ENCODE measurements around the gene TNFSF15. TPM values are rescaled to one million over a fixed set of nuclear protein-coding genes. Genes with fewer than 3 reads are reported as not detected.

The TNFSF15 gene
- 1.4 and 1.5 TPM in 2 replicates for total RNA-seq

DNA sequence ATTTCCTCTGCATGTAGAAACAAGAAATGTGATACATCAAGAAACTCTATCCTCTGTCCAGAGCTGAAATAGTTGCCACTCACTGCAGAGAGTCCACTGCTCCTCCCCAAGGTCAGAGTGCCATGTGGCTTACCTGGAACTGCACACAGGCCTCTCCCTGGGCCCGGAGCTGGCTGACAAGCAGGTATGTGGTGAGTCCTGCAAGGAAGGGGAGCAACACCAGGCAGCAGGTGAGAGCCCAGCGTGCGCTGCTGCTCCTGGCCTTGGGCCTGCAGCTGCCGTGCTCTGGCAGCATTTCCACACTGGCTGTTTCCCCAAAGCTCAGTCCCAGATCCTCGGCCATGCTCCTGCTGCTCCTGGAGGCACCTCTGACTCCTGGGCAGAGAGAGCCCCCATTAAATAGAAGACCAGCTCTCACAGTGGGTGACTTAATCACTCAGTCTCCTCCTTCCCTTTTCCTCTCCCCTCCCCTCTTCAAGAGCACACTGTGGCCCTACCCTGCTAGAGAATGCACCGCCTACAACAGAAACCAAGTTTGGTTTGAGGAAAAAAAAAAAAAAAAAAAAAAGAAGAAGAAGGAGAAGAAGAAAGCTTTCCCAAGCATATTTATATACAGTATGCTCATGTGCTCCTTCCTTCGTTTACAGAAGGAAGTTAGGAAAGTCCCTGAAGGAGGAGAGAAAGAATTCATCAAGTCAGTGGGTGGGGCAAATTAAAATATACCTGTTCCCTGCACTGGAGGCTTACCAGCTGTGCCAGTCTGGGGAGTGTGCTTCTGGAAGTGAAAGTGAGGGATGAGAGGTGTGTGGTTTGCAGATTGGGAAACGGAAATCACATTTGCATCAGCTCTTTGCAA lies at the start of gene TNFSF15:
Gene TNFSF15, minus strand, starts transcription at position 370 of the 856 bp plus-strand sequence. Its CDS starts 27 bp downstream, at position 343.
- Mint-ChIP-seq H3K9me3 (no peaks in the 10 kb centered on the region), H3K36me3 (ENCODE audit: low read depth) (peaks cover 2% of the 10 kb centered on the region), H3K27me3 (ENCODE audit: insufficient read depth) (no peaks in the 10 kb centered on the region), H3K4me3 (peak within 1 kb of the TSS; percentile 74), H3K4me1 (ENCODE audit: low read depth) (peaks cover 34% of the 10 kb centered on the region), H3K27ac (peak within 1 kb of the TSS; percentile 41)
- DNase-seq (ENCODE audit: low spot score): peak; percentile 22
- intact Hi-C loops (cut with micrococcal nuclease): loop anchor here (1.0 to 10.0 kb wide), 9 partner anchors 23 to 399 kb away; partner anchors contain the start of gene TEX48

DNA sequence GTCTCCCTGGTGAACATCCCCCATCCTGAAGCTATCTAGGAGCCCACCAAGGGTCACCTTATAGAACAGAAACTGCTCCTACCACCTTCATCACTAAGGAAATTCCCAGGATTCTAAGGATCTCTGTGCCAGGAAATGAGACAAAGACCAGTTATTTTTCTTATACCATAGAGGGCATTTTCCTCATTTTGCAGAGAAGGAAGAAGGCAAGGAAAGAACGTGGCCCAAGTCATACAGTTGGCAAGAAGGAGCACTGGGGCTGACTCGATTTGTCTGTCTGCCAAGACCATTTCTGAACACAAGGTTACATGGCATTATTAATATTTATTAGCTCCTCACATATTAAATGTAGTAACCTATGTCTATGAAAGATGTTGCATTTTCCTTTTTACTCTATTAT lies 49.6 kb upstream of the TNFSF15 start:
- Mint-ChIP-seq H3K27me3 (ENCODE audit: insufficient read depth) (peaks cover 13% of the 10 kb centered on the region), H3K4me3 (no peak overlapping the region), H3K36me3 (ENCODE audit: low read depth) (peaks cover 18% of the 10 kb centered on the region), H3K27ac (no peak overlapping the region), H3K4me1 (ENCODE audit: low read depth) (peaks cover 24% of the 10 kb centered on the region), H3K9me3 (peaks cover 24% of the 10 kb centered on the region)
- intact Hi-C loops (cut with micrococcal nuclease): no loop called here
- no peak for DNase-seq (ENCODE audit: low spot score)

DNA sequence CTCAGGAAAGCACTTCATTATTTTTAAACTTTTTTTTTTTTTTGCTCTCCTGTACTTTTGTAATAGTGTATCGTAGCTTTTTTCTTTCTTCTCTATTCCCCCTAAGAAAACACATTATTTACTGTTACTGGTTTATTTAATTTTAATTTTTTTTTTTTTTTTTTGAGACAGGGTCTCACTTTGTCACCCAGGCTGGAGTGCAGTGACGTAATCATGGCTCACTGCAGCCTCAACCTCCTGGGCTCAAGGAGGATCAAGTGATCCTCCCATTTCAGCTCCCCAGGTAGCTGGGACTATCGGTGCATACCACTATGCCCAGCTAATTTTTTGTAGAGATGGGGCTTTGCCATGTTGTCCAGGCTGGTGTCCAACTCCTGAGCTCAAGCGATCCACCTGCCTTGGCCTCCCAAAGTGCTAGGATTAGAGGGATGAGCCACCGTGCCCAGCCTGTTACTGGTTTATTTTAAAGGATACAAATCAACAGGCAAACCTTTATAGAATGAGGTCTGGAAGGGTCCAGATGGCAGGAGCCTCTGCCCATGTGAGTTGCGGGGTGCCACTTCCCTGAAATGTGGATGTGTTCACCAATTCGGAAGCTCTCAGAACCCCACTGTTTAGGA lies 49.0 kb upstream of the TNFSF15 start:
- peaks cover 18% of the 10 kb centered on the region for H3K4me1 Mint-ChIP-seq (ENCODE audit: low read depth)
- intact Hi-C loops (cut with micrococcal nuclease): no loop called here

DNA sequence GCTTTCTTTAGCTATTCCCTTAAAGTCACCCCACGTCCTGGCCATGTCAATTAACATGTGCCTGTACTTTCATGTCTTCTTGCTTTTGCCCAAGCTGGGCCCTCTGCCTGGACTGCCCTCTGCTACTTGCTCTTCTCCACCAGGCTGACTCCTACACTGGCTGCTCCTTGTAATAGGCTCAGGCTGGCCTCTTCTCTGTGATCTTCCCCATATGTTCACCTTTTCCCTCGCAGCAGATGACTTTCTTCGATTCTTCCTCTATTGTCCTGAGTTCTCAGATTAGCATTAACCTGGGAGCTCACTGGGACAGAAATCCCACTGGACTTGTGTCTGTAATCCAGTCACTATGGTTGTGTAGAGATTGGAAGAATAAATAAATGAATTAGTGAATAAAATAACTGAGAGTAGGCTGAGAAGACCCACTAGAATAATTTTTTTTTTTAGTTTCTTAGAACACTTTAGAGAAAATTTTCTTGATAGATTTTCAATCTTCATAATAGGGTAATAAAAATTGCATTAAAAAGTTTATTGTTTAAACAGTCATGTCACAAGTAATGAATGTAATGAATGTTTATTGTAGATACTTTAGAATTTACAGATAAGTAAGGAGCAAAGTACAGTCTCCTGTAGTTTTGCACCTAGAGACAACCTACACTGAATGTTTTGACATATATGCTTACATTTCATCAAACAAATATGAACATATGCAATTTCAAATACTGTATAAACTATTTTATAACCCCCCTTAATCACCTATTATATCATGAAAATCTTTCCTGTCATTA lies 47.4 kb upstream of the TNFSF15 start:
- DNase-seq (ENCODE audit: low spot score): no peak
- intact Hi-C loops (cut with micrococcal nuclease): no loop called here
- Mint-ChIP-seq H3K27ac (no peak overlapping the region), H3K27me3 (ENCODE audit: insufficient read depth) (peaks cover 3% of the 10 kb centered on the region), H3K4me1 (ENCODE audit: low read depth) (peaks cover 17% of the 10 kb centered on the region), H3K36me3 (ENCODE audit: low read depth) (peaks cover 11% of the 10 kb centered on the region), H3K9me3 (peaks cover 17% of the 10 kb centered on the region), H3K4me3 (no peak overlapping the region)

More for the DNA sequence above, 49.0 kb upstream of the TNFSF15 start:
- Mint-ChIP-seq H3K27ac (no peak overlapping the region), H3K27me3 (ENCODE audit: insufficient read depth) (peaks cover 13% of the 10 kb centered on the region), H3K9me3 (peaks cover 24% of the 10 kb centered on the region), H3K4me3 (no peak overlapping the region), H3K36me3 (ENCODE audit: low read depth) (peaks cover 18% of the 10 kb centered on the region)
- no peak for DNase-seq (ENCODE audit: low spot score)

DNA sequence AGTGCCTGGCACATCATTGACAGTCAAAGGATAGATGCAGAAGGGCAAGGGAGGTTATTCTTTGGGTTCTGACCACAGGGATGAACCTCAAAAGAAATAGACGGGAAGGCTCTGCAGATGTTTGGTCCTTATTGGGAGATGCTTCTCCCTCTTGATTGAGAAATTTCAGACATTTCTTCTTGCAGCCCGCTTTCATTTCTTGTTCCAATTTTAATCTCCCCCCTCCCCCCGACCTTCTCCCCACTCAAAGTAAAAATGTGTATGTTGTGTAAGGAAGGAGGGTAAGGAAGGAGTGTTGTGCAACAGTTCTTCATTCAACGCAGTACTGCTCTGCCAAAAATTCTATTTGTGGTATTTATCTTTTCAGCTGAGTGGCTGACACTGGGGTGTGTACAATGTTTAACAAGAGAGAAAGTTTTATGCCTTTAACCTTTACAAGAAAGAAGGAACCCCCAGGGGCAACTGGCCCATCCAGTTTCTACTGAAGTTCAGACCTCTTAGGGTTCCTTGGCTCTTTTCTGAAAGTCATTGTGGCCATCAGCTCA lies 46.3 kb upstream of the TNFSF15 start:
- no peak overlapping the region for H3K27ac Mint-ChIP-seq
- peaks cover 17% of the 10 kb centered on the region for H3K4me1 Mint-ChIP-seq (ENCODE audit: low read depth)
- H3K36me3 Mint-ChIP-seq (ENCODE audit: low read depth): peaks cover 11% of the 10 kb centered on the region
- peaks cover 17% of the 10 kb centered on the region for H3K9me3 Mint-ChIP-seq
- H3K27me3 Mint-ChIP-seq (ENCODE audit: insufficient read depth): peaks cover 3% of the 10 kb centered on the region
- no peak overlapping the region for H3K4me3 Mint-ChIP-seq
- DNase-seq (ENCODE audit: low spot score): no peak
- intact Hi-C loops (cut with micrococcal nuclease): no loop called here

DNA sequence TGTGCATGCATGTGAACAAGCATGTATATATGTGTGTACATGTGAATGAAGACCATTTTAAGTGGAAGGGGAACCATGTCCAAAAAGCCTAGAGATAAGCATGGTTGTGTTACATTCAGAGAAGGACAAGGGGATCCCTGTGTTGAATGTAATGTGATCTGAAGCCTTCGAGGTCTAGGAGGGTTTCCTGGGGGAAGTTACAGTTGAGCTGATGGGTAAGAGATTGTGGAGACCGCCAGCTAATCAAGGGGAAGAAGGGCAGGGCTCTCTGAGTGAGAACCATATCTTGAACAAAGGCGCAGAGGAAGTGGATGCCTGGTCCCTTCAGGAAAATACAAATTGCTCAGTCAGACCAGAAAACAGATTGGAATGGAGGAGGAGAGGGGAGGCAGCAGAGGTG lies 45.5 kb upstream of the TNFSF15 start:
- Mint-ChIP-seq H3K9me3 (peaks cover 13% of the 10 kb centered on the region), H3K4me1 (ENCODE audit: low read depth) (peaks cover 11% of the 10 kb centered on the region), H3K36me3 (ENCODE audit: low read depth) (peaks cover 8% of the 10 kb centered on the region), H3K27me3 (ENCODE audit: insufficient read depth) (peaks cover 3% of the 10 kb centered on the region), H3K4me3 (no peak overlapping the region), H3K27ac (peak overlapping the region; percentile 5)
- intact Hi-C loops (cut with micrococcal nuclease): no loop called here
- no peak for DNase-seq (ENCODE audit: low spot score)

DNA sequence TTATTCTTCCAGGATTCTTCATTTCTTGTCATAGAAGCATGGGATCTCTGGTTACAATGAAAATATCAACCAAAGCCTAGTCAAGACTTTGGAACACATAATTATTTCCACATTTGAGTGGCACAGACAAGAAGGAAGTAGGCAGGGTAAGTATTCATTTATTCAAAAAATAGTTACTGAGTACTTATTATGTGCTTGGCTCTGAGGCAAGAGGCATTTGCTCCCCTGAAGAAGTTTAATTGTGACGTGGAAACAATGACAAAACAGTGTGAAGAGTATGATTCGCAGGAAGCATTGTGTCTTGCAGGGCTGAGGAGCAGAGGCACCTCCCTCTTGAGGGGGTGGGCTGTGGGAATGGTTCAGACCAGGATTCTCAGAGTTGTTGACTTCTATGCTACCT lies 45.0 kb upstream of the TNFSF15 start:
- no peak for DNase-seq (ENCODE audit: low spot score)
- peaks cover 3% of the 10 kb centered on the region for H3K27me3 Mint-ChIP-seq (ENCODE audit: insufficient read depth)
- peak overlapping the region; percentile 5 for H3K27ac Mint-ChIP-seq
- H3K4me1 Mint-ChIP-seq (ENCODE audit: low read depth): peaks cover 11% of the 10 kb centered on the region
- intact Hi-C loops (cut with micrococcal nuclease): no loop called here
- peaks cover 10% of the 10 kb centered on the region for H3K9me3 Mint-ChIP-seq
- no peak overlapping the region for H3K4me3 Mint-ChIP-seq
- H3K36me3 Mint-ChIP-seq (ENCODE audit: low read depth): peaks cover 5% of the 10 kb centered on the region

DNA sequence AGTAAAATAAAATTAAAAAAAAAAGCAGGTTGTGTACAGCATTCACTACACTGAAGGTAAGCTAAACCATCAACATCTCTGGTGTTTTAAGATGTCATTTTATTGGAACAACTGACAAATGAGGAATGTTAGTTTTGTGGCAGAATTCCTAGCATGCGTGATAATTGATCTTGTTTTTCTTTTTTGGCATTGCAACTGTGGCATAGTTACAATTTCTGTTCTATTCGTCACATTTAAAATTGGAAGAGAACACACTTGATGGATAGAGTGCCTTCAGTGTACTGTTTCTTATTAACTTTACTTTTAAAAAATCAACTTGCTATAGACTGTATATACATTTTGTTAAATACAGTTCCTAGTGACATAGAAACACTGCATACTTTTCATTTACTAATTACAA lies 43.6 kb upstream of the TNFSF15 start:
- Mint-ChIP-seq H3K36me3 (ENCODE audit: low read depth) (peaks cover 5% of the 10 kb centered on the region), H3K9me3 (peaks cover 10% of the 10 kb centered on the region), H3K27ac (no peak overlapping the region), H3K27me3 (ENCODE audit: insufficient read depth) (peaks cover 2% of the 10 kb centered on the region), H3K4me3 (no peak overlapping the region), H3K4me1 (ENCODE audit: low read depth) (peaks cover 11% of the 10 kb centered on the region)
- intact Hi-C loops (cut with micrococcal nuclease): no loop called here
- DNase-seq (ENCODE audit: low spot score): no peak

DNA sequence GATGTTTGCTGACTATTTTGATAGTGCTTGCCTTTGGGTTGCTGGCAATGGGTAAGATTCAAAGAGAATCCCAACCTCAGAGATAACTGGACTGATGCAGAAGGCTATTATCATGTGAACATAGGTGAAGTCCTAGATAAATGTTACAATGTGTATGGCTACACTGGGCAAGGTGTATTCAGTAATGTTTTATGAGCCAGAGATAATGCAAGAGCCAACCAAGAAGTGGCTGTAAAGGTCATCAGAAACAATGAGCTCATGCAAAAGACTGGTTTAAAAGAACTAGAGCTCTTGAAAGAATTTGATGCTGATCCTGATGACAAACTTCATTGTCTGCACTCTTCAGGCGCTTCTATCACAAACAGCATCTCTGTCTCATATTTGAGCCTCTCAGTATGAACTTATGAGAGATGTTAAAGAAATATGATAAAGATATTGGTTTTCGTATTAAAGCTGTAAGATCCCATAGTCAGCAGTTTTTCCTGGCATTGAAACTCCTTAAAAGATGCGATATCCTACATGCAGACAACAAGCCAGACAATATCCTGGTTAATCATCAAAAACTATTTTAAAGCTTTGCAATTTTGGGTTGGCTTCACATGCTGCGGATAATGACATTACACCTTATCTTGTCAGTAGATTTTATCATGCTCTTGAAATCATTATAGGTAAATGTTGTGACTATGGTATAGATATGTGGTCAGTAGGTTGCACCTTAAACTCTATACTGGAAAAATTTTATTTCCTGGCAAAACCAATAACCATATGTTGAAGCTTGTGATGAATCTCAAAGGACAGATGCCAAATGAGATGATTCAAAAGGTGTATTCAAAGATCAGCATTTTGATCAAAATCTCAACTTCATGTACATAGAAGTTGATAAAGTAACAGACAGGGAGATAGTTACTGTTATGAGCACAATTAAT lies 41.9 kb upstream of the TNFSF15 start:
- Mint-ChIP-seq H3K27me3 (ENCODE audit: insufficient read depth) (no peaks in the 10 kb centered on the region), H3K36me3 (ENCODE audit: low read depth) (peaks cover 2% of the 10 kb centered on the region), H3K9me3 (peaks cover 6% of the 10 kb centered on the region), H3K4me1 (ENCODE audit: low read depth) (peaks cover 11% of the 10 kb centered on the region), H3K27ac (no peak overlapping the region), H3K4me3 (no peak overlapping the region)
- no peak for DNase-seq (ENCODE audit: low spot score)
- intact Hi-C loops (cut with micrococcal nuclease): no loop called here

DNA sequence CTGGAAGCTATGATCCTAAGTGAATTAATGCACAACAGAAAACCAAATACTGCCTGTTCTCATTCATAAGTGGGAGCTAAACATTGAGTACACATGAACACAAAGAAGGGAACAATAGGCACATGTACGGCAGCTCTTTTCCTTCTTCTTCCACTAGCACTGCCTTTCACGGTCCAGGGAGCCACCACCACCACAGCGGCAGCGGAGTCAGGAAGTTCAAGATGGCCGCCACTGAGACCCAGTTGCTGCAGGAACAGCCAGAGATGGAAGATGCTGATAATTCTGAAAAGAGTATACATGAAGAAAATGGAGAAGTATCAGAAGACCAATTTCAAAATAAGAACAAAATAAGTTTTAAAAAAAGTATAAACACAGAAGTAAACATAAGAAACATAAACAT lies 39.5 kb upstream of the TNFSF15 start:
- intact Hi-C loops (cut with micrococcal nuclease): no loop called here
- no peaks in the 10 kb centered on the region for H3K27me3 Mint-ChIP-seq (ENCODE audit: insufficient read depth)

DNA sequence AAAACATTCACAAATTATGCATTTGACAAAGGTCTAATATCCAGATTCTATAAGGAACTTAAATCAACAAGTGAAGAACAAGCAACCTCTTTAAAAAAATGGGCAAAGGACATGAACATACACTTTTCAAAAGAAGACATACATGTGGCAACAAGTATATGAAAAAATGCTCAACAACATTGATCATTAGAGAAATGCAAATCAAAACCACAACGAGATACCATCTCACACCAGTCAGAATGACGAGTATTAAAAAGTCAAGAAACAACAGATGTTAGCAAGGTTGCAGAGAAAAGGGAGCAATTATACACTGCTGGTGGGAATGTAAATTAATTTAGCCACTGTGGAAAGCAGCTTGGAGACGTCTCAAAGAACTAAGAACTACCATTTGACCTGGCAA lies 38.9 kb upstream of the TNFSF15 start:
- peaks cover 11% of the 10 kb centered on the region for H3K36me3 Mint-ChIP-seq (ENCODE audit: low read depth)
- H3K4me3 Mint-ChIP-seq: no peak overlapping the region
- no peak overlapping the region for H3K27ac Mint-ChIP-seq
- no peaks in the 10 kb centered on the region for H3K4me1 Mint-ChIP-seq (ENCODE audit: low read depth)
- H3K9me3 Mint-ChIP-seq: peaks cover 26% of the 10 kb centered on the region
- H3K27me3 Mint-ChIP-seq (ENCODE audit: insufficient read depth): no peaks in the 10 kb centered on the region
- DNase-seq (ENCODE audit: low spot score): no peak
- intact Hi-C loops (cut with micrococcal nuclease): no loop called here

More for the DNA sequence above, 39.5 kb upstream of the TNFSF15 start:
- Mint-ChIP-seq H3K4me1 (ENCODE audit: low read depth) (no peaks in the 10 kb centered on the region), H3K27ac (no peak overlapping the region), H3K4me3 (no peak overlapping the region), H3K9me3 (peaks cover 20% of the 10 kb centered on the region), H3K36me3 (ENCODE audit: low read depth) (peaks cover 6% of the 10 kb centered on the region)
- DNase-seq (ENCODE audit: low spot score): no peak

DNA sequence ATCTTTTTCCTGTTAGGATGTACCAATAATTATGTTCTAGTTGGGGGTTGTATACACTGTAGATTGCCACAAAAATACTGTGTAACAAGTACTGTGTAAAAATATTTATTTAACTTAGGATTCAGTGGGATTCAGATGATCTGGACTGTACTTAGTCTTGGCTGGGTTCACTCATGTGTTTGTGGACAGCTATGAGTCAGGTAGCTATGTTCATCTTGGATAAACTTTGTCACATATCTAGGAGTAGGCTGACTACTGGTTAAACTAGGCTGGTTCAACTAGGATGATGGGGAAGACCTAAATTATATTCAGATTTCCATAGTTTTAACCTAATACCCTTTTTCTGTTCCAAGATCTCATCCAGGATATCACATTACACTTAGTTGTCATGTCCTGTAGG lies 32.1 kb upstream of the TNFSF15 start:
- Mint-ChIP-seq H3K9me3 (peaks cover 34% of the 10 kb centered on the region), H3K27ac (no peak overlapping the region), H3K4me3 (no peak overlapping the region), H3K36me3 (ENCODE audit: low read depth) (peaks cover 17% of the 10 kb centered on the region), H3K27me3 (ENCODE audit: insufficient read depth) (no peaks in the 10 kb centered on the region), H3K4me1 (ENCODE audit: low read depth) (peaks cover 29% of the 10 kb centered on the region)
- intact Hi-C loops (cut with micrococcal nuclease): no loop called here
- no peak for DNase-seq (ENCODE audit: low spot score)

Measured in activated T-helper 1 cell treated with anti-CD3 and anti-CD28 coated beads, Interleukin-12 subunit alpha, Interleukin-12 subunit beta, Interleukin-2, Interleukin-4 antibody, amounts not matched to agents 30 ng/mL and 10 ng/mL and 1 ng/mL, durations not matched to agents 14 hours and 24 hours and 36 hours (primary cell).